B cell (primary cell): ENCODE measurements around the gene IL1RN. TPM values are rescaled to one million over a fixed set of nuclear protein-coding genes. Genes with fewer than 3 reads are reported as not detected.

ENCODE experiments used
- ATAC-seq: fragments of 200-7000 bp; cut with Tn5 transposase; one replicate; pipeline ENCODE4 v1.10.0; 2021; ENCODE audit warnings: low read depth, mild to moderate bottlenecking, moderate number of reproducible peaks, moderate library complexity
- CTCF ChIA-PET: fragments of 350-600 bp; sonication (Branson Sonifier 250); formaldehyde crosslinking; loops from one replicate; lab custom pipeline; 2021; ENCODE audit warnings: antibody characterized with exemption, inconsistent platforms; lab: Charles Lee
- POLR2A ChIA-PET: fragments of 350-600 bp; sonication (Branson Sonifier 250); formaldehyde crosslinking; loops from one replicate; lab custom pipeline; 2021; ENCODE audit warnings: antibody characterized with exemption; lab: Charles Lee
- DNase-seq: peaks from one replicate; pipeline ENCODE4 v3.0.0; 2013
- H2AFZ ChIP-seq: 2 replicates; pipeline ENCODE4 v1.6.1; 2012; ENCODE audit warnings: mild to moderate bottlenecking, low read depth, low read length; ENCODE audit not compliant: insufficient read depth, poor library complexity, severe bottlenecking
- H3K27ac ChIP-seq, 2 donors: 1 replicate in 1 of 2; 2 replicates in 1 of 2; pipeline ENCODE4 v1.5.1; 2012 to 2013; ENCODE audit warnings: low read length in 2 of 2, mild to moderate bottlenecking in 2 of 2, moderate library complexity in 1 of 2
- H3K27me3 ChIP-seq, 4 experiments: fragments of 200-600 bp in 1 of 4; sonication (generic) in 1 of 4; replicated peaks in 1 of 4; 1 replicate in 2 of 4; 2 replicates in 2 of 4; pipeline versions ENCODE4 v1.6.1 to v1.7.0; 2013 to 2016; ENCODE audit warnings: low read length in 3 of 4, mild to moderate bottlenecking in 2 of 4, mixed read lengths in 1 of 4, moderate library complexity in 1 of 4; ENCODE audit not compliant: insufficient read depth in 4 of 4, control insufficient read depth in 3 of 4; ENCODE audit errors: control extremely low read depth in 1 of 4
- H3K36me3 ChIP-seq, 2 experiments: replicated peaks in 1 of 2; 1 replicate in 1 of 2; 2 replicates in 1 of 2; pipeline versions ENCODE4 v1.6.1 to v1.7.1; 2013; ENCODE audit warnings: low read length in 1 of 2; ENCODE audit not compliant: insufficient read depth in 2 of 2, control insufficient read depth in 1 of 2; ENCODE audit errors: control extremely low read depth in 1 of 2, extremely low read depth in 1 of 2
- H3K4me1 ChIP-seq, 2 donors: fragments of 200-600 bp in 1 of 2; sonication (generic) in 1 of 2; 1 replicate in 1 of 2; 2 replicates in 1 of 2; pipeline versions ENCODE4 v1.5.1 to v1.6.1; 2013 to 2017; ENCODE audit warnings: low read length in 2 of 2; ENCODE audit not compliant: control insufficient read depth in 2 of 2, insufficient read depth in 2 of 2
- H3K4me2 ChIP-seq: replicated peaks from 2 replicates; pipeline ENCODE3; 2012; ENCODE audit warnings: mild to moderate bottlenecking, low read depth, low read length; ENCODE audit not compliant: poor library complexity, severe bottlenecking
- H3K4me3 ChIP-seq, 5 experiments: fragments of 200-600 bp in 1 of 5; sonication (generic) in 1 of 5; 1 replicate in 3 of 5; 2 replicates in 2 of 5; pipeline versions ENCODE4 v1.5.1 to v1.7.0; 2011 to 2016; ENCODE audit warnings: low read length in 4 of 5, mild to moderate bottlenecking in 4 of 5, low read depth in 2 of 5, control low read depth in 1 of 5, moderate library complexity in 1 of 5; ENCODE audit not compliant: insufficient read depth in 1 of 5; ENCODE audit errors: control extremely low read depth in 1 of 5, extremely low read depth in 1 of 5
- H3K79me2 ChIP-seq: fragments of 200-600 bp; sonication (generic); one replicate; pipeline ENCODE4 v1.6.0; 2016; ENCODE audit warnings: low read length; ENCODE audit not compliant: control insufficient read depth, insufficient read depth
- H3K9ac ChIP-seq: fragments of 200-600 bp; sonication (generic); 2 replicates; pipeline ENCODE4 v1.6.1; 2017; ENCODE audit warnings: mild to moderate bottlenecking, low read length, moderate library complexity
- H3K9me3 ChIP-seq, 3 donors: one replicate each; pipeline versions ENCODE4 v1.6.1 to v1.7.1; 2013; ENCODE audit warnings: low read length in 2 of 3; ENCODE audit not compliant: control insufficient read depth in 2 of 3, insufficient read depth in 1 of 3; ENCODE audit errors: control extremely low read depth in 1 of 3
- H4K20me1 ChIP-seq: 2 replicates; pipeline ENCODE4 v1.6.0; 2012; ENCODE audit warnings: mild to moderate bottlenecking, low read length; ENCODE audit not compliant: insufficient read depth, control insufficient read depth, poor library complexity, severe bottlenecking
- H3K27ac Mint-ChIP-seq: one replicate; pipeline ENCODE4 v1.8.0; 2021; ENCODE audit warnings: mixed read lengths
- H3K27me3 Mint-ChIP-seq: one replicate; pipeline ENCODE4 v1.8.0; 2021; ENCODE audit warnings: mixed read lengths
- H3K4me1 Mint-ChIP-seq: one replicate; pipeline ENCODE4 v1.8.0; 2021; ENCODE audit warnings: mixed read lengths
- H3K4me3 Mint-ChIP-seq: one replicate; pipeline ENCODE4 v1.8.0; 2021; ENCODE audit warnings: mixed read lengths
- H3K9me3 Mint-ChIP-seq: one replicate; pipeline ENCODE4 v1.8.0; 2022; ENCODE audit warnings: mixed read lengths; ENCODE audit not compliant: insufficient read depth
- EZH2 ChIP-seq: IDR thresholded peaks from 2 replicates; pipeline ENCODE4 v1.6.1; 2012; ENCODE audit warnings: borderline replicate concordance, low read depth, mild to moderate bottlenecking, moderate library complexity, low read length; ENCODE audit not compliant: insufficient read depth, poor library complexity, severe bottlenecking
- intact Hi-C: fragments of 100-400 bp; cut with micrococcal nuclease; formaldehyde crosslinking; loops from one replicate; pipeline ENCODE4 v1.10.0; 2022
- polyA plus RNA-seq: library from polyadenylated mRNA; depleted of rRNA; stranded (reverse); fragments of >200 nt; gene quantifications from 2 replicates; pipeline ENCODE4 v1.2.3, GENCODE V29; 2012
- total RNA-seq, 2 donors: library from RNA; stranded (reverse); fragments of 120-200 nt in 1 of 2; gene quantifications; 1 replicate in 1 of 2; 2 replicates in 1 of 2; pipeline versions ENCODE4 v1.2.3 to v1.2.4, GENCODE V29; 2013 to 2022
- TF ChIP-seq, protein P1 (sequence below): fragments of 200-600 bp; IDR thresholded peaks from one replicate; pipeline ENCODE4 v1.8.0; 2022; ENCODE audit warnings: antibody characterized with exemption, mild to moderate bottlenecking

Gene IL1RN
- total and polyA plus RNA-seq, 2 donors (not counting 1 experiment from before 2014, with no cell fraction given) = 0.79 TPM; not detected in 1

DNA sequence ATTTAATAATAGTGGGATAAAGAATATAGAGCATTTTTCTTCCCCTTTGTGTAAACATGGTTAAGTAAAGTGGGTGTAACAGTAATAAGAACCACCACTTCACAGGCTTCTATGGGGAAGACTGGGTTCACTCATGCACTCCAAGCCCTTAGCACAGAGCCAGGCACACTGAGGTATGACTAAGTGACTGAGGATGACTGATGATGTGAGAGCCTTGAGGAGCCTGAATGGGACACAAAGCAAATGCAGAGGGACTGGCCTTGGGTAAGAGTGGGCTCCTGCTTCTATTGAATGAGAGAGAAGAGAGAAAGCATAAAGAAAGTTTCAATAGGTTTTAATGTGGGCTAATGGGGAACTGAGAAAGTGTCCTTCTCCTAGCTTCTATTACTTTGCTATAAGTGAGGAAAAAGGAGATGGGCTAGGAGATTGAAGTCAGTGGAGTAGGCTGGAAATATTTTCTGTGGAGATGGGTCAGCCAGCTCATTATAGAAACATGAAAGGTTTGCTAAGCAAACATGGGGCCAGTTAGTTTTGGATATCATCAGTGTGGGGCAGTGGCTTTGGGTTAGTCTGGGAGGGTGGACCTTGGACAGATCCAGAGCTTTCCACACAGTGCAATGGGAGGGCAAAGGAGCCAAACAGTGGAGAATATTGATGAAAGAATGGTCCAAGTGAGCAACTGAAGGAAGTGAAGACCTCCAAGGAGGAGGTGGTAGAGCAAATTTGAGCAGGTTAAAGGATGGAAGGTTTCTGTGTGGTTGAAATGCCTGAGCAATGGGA, 39.0 kb upstream of the IL1RN start:
- no peaks in the 10 kb centered on the region for H3K79me2 ChIP-seq
- no peak overlapping the region for H3K27ac Mint-ChIP-seq
- H3K4me1 ChIP-seq = peaks cover 11 to 18% of the 10 kb centered on the region in 2 donors
- ChIA-PET CTCF (interaction anchor here (0.7 to 3.0 kb wide), 4 partner anchors 8 to 50 kb away, joined by 3 to 16 read pairs (median 4); partner anchors contain the start of gene IL1F10), POLR2A (no interaction called here)
- H3K4me3 Mint-ChIP-seq = no peak overlapping the region
- H3K9me3 ChIP-seq = peaks cover 0 to 3% (median 0%) of the 10 kb centered on the region in 3 donors
- H3K27me3 Mint-ChIP-seq = peaks cover 11% of the 10 kb centered on the region
- H3K4me1 Mint-ChIP-seq = peaks cover under 1% of the 10 kb centered on the region
- DNase-seq = no peak
- intact Hi-C loops = no loop called here
- no peak overlapping the region for H3K4me3 ChIP-seq
- ATAC-seq = no peak
- H3K9ac ChIP-seq = no peak overlapping the region
- no peak overlapping the region for H2AFZ ChIP-seq
- H3K27ac ChIP-seq = no peak overlapping the region
- H4K20me1 ChIP-seq = no peaks in the 10 kb centered on the region
- peaks cover 0 to 3% (median under 1%) of the 10 kb centered on the region in 4 experiments for H3K27me3 ChIP-seq
- H3K36me3 ChIP-seq = no peaks in the 10 kb centered on the region
- TF ChIP-seq, protein P1, sequence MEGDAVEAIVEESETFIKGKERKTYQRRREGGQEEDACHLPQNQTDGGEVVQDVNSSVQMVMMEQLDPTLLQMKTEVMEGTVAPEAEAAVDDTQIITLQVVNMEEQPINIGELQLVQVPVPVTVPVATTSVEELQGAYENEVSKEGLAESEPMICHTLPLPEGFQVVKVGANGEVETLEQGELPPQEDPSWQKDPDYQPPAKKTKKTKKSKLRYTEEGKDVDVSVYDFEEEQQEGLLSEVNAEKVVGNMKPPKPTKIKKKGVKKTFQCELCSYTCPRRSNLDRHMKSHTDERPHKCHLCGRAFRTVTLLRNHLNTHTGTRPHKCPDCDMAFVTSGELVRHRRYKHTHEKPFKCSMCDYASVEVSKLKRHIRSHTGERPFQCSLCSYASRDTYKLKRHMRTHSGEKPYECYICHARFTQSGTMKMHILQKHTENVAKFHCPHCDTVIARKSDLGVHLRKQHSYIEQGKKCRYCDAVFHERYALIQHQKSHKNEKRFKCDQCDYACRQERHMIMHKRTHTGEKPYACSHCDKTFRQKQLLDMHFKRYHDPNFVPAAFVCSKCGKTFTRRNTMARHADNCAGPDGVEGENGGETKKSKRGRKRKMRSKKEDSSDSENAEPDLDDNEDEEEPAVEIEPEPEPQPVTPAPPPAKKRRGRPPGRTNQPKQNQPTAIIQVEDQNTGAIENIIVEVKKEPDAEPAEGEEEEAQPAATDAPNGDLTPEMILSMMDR = no peak
- TF ChIP-seq EZH2 = no peak
- no peak overlapping the region for H3K4me2 ChIP-seq
- H3K9me3 Mint-ChIP-seq = no peaks in the 10 kb centered on the region

DNA sequence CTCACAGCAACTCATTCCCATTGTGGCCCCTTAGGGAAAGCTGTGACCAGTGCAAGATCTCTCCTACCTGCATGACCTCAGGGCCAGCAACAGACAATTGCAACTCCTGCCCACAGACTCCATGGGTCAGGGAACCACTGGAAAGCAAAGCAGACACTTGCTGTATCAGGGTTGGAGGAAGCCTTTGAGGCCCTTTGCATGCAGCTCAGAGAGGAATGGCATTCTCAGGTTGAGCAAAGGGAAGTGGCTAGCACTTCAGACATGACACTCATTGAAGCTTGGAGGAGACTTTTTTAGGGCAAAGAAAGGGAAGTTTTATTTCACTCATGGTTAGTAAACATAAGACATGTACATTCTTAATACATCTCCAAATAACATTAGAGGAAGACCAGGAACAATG, 37.5 kb upstream of the IL1RN start:
- ATAC-seq = peak; percentile 43
- TF ChIP-seq, protein P1 = no peak
- no peak for TF ChIP-seq EZH2

More for the DNA sequence above, 37.5 kb upstream of the IL1RN start:
- ChIA-PET CTCF (interaction anchor here (0.7 to 3.0 kb wide), 3 partner anchors 10 to 109 kb away, joined by 3 to 16 read pairs (median 6); no protein-coding TSS in a partner anchor), POLR2A (no interaction called here)
- no peaks in the 10 kb centered on the region for H3K9me3 Mint-ChIP-seq
- intact Hi-C loops = no loop called here
- Histone ChIP-seq H3K79me2 (no peaks in the 10 kb centered on the region), H3K36me3 (no peaks in the 10 kb centered on the region), H3K9me3 (peaks cover 0 to 3% (median 0%) of the 10 kb centered on the region in 3 donors), H3K27me3 (no peaks in the 10 kb centered on the region), H3K27ac (no peak overlapping the region), H3K4me3 (no peak overlapping the region), H3K9ac (no peak overlapping the region), H3K4me1 (peaks cover 11 to 18% of the 10 kb centered on the region in 2 donors), H3K4me2 (peak overlapping the region; percentile 40), H4K20me1 (no peaks in the 10 kb centered on the region), H2AFZ (no peak overlapping the region)
- peak; percentile 35 for DNase-seq
- H3K27me3 Mint-ChIP-seq = peaks cover 14% of the 10 kb centered on the region
- H3K4me1 Mint-ChIP-seq = no peaks in the 10 kb centered on the region
- no peak overlapping the region for H3K27ac Mint-ChIP-seq
- H3K4me3 Mint-ChIP-seq = no peak overlapping the region
